TTC549 (cell line): ENCODE data around the gene CUTC.

Source experiments
- FAIRE-seq: peaks from 2 replicates; lab custom pipeline; 2012; peaks lifted over from hg19 to GRCh38; lab: Jason Lieb, UNC

Gene CUTC

GRCh38 chr10:99784016-99784726 lies 52.1 kb downstream of the CUTC start:
- FAIRE-seq: peak; percentile 9

- FAIRE-seq: no peak
Observed at GRCh38 chr10:99784727-99785441, 52.9 kb downstream of the CUTC start.

- FAIRE-seq: no peak
Observed at GRCh38 chr10:99785646-99786045, 53.6 kb downstream of the CUTC start.

- FAIRE-seq: no peak
Observed at GRCh38 chr10:99787311-99787710, 55.3 kb downstream of the CUTC start.

- no peak for FAIRE-seq
Observed at GRCh38 chr10:99787782-99788445, 55.9 kb downstream of the CUTC start.

GRCh38 chr10:99788598-99789256 lies 56.7 kb downstream of the CUTC start:
- no peak for FAIRE-seq

GRCh38 chr10:99791831-99792230 lies 59.8 kb downstream of the CUTC start:
- FAIRE-seq: no peak

GRCh38 chr10:99793819-99794218 lies 61.8 kb downstream of the CUTC start:
- FAIRE-seq: no peak

- FAIRE-seq: no peak
Observed at GRCh38 chr10:99796928-99797327, 64.9 kb downstream of the CUTC start.

- FAIRE-seq: no peak
Observed at GRCh38 chr10:99798031-99798430, 66.0 kb downstream of the CUTC start.

GRCh38 chr10:99798920-99799319 lies 66.9 kb downstream of the CUTC start:
- FAIRE-seq: no peak

- no peak for FAIRE-seq
Observed at GRCh38 chr10:99799613-99800012, 67.6 kb downstream of the CUTC start.

GRCh38 chr10:99804471-99804870 lies 72.4 kb downstream of the CUTC start:
- no peak for FAIRE-seq

- no peak for FAIRE-seq
Observed at GRCh38 chr10:99805190-99805589, 73.2 kb downstream of the CUTC start.
